ENCODE data around the gene CHAD.

CHAD gene

GRCh38 chr17:50462446-50462845, 6.2 kb downstream of the CHAD start:
- no peak overlapping the region for H3K9ac ChIP-seq (ENCODE audit: low read length)
- no peak for DNase-seq
- peaks cover 4 to 5% of the 10 kb centered on the region in 2 experiments for H3K4me1 ChIP-seq (ENCODE audit: control insufficient read depth in 1 of 2, insufficient read depth in 2 of 2, low read length in 2 of 2)
- H3K4ac ChIP-seq (ENCODE audit: low read depth, low read length): no peak overlapping the region
- no peak overlapping the region for H2AFZ ChIP-seq (ENCODE audit: insufficient read depth, low read length, poor library complexity)
- H4K12ac ChIP-seq (ENCODE audit: low read depth, low read length): no peak overlapping the region
- no peak overlapping the region for H3K14ac ChIP-seq (ENCODE audit: low read length)
- no peak overlapping the region for H3K18ac ChIP-seq (ENCODE audit: low read length)
- H4K8ac ChIP-seq (ENCODE audit: low read depth, low read length): no peak overlapping the region
- no CpG with 5 or more reads among the region's 9 CpGs for WGBS (ENCODE audit: extremely low coverage, insufficient coverage, insufficient read length)
- no peak overlapping the region for H3K23ac ChIP-seq (ENCODE audit: low read length)
- no peak overlapping the region for H2BK12ac ChIP-seq (ENCODE audit: low read length)
- H3K4me2 ChIP-seq (ENCODE audit: low read length): no peak overlapping the region
- H2AK5ac ChIP-seq (ENCODE audit: low read length): no peak overlapping the region
- no peak overlapping the region for H3K27ac ChIP-seq (ENCODE audit: low read depth, low read length)
- no peak overlapping the region for H2BK5ac ChIP-seq (ENCODE audit: low read depth, low read length, poor library complexity)
- H4K91ac ChIP-seq (ENCODE audit: low read depth, low read length): no peak overlapping the region
- H3K9me3 ChIP-seq (ENCODE audit: insufficient read depth, low read depth, low read length): peaks cover 4% of the 10 kb centered on the region
- H2BK120ac ChIP-seq (ENCODE audit: insufficient read depth, low read length, poor library complexity): no peak overlapping the region
- no peak overlapping the region for H3K4me3 ChIP-seq (ENCODE audit: low read depth, low read length)
- no peaks in the 10 kb centered on the region for H3K79me2 ChIP-seq (ENCODE audit: control insufficient read depth, insufficient read depth, low read length, poor library complexity)
- peaks cover 37 to 40% of the 10 kb centered on the region in 2 experiments for H3K36me3 ChIP-seq (ENCODE audit: control insufficient read depth in 1 of 2, insufficient read depth in 2 of 2, low read length in 2 of 2)
- H3K79me1 ChIP-seq (ENCODE audit: low read length): no peaks in the 10 kb centered on the region
- H3K27me3 ChIP-seq (ENCODE audit: insufficient read depth, low read length): no peaks in the 10 kb centered on the region

GRCh38 chr17:50461550-50462132, 7.0 kb downstream of the CHAD start:
- Histone ChIP-seq H3K23ac (ENCODE audit: low read length) (no peak overlapping the region), H4K8ac (ENCODE audit: low read depth, low read length) (no peak overlapping the region), H3K27me3 (ENCODE audit: insufficient read depth, low read length) (no peaks in the 10 kb centered on the region), H2BK5ac (ENCODE audit: low read depth, low read length, poor library complexity) (no peak overlapping the region), H4K12ac (ENCODE audit: low read depth, low read length) (no peak overlapping the region), H2AK5ac (ENCODE audit: low read length) (no peak overlapping the region), H3K9ac (ENCODE audit: low read length) (no peak overlapping the region), H2BK120ac (ENCODE audit: insufficient read depth, low read length, poor library complexity) (no peak overlapping the region), H3K4ac (ENCODE audit: low read depth, low read length) (no peak overlapping the region), H3K27ac (ENCODE audit: low read depth, low read length) (no peak overlapping the region), H3K4me2 (ENCODE audit: low read length) (no peak overlapping the region), H2AFZ (ENCODE audit: insufficient read depth, low read length, poor library complexity) (no peak overlapping the region), H3K4me1 (ENCODE audit: control insufficient read depth in 1 of 2, insufficient read depth in 2 of 2, low read length in 2 of 2) (peaks cover 4 to 5% of the 10 kb centered on the region in 2 experiments), H3K9me3 (ENCODE audit: insufficient read depth, low read depth, low read length) (peaks cover 2% of the 10 kb centered on the region), H3K14ac (ENCODE audit: low read length) (no peak overlapping the region), H4K91ac (ENCODE audit: low read depth, low read length) (no peak overlapping the region), H3K4me3 (ENCODE audit: low read depth, low read length) (no peak overlapping the region), H3K18ac (ENCODE audit: low read length) (no peak overlapping the region), H2BK12ac (ENCODE audit: low read length) (no peak overlapping the region), H3K36me3 (ENCODE audit: control insufficient read depth in 1 of 2, insufficient read depth in 2 of 2, low read length in 2 of 2) (peaks cover 35% of the 10 kb centered on the region in 2 experiments), H3K79me2 (ENCODE audit: control insufficient read depth, insufficient read depth, low read length, poor library complexity) (no peaks in the 10 kb centered on the region), H3K79me1 (ENCODE audit: low read length) (no peaks in the 10 kb centered on the region)
- WGBS (ENCODE audit: extremely low coverage, insufficient coverage, insufficient read length): no CpG with 5 or more reads among the region's 14 CpGs
- DNase-seq: no peak

- DNase-seq: no peak
- no peak overlapping the region for H4K8ac ChIP-seq (ENCODE audit: low read depth, low read length)
- no peak overlapping the region for H4K12ac ChIP-seq (ENCODE audit: low read depth, low read length)
- no peak overlapping the region for H3K18ac ChIP-seq (ENCODE audit: low read length)
- H2AFZ ChIP-seq (ENCODE audit: insufficient read depth, low read length, poor library complexity): no peak overlapping the region
- H3K9ac ChIP-seq (ENCODE audit: low read length): no peak overlapping the region
- no peaks in the 10 kb centered on the region for H3K27me3 ChIP-seq (ENCODE audit: insufficient read depth, low read length)
- H3K4me1 ChIP-seq (ENCODE audit: control insufficient read depth in 1 of 2, insufficient read depth in 2 of 2, low read length in 2 of 2): peaks cover 4 to 5% of the 10 kb centered on the region in 2 experiments
- no peak overlapping the region for H2BK12ac ChIP-seq (ENCODE audit: low read length)
- H3K14ac ChIP-seq (ENCODE audit: low read length): no peak overlapping the region
- H3K79me1 ChIP-seq (ENCODE audit: low read length): no peaks in the 10 kb centered on the region
- H3K23ac ChIP-seq (ENCODE audit: low read length): no peak overlapping the region
- WGBS (ENCODE audit: extremely low coverage, insufficient coverage, insufficient read length): no CpG with 5 or more reads among the region's 9 CpGs
- H2AK5ac ChIP-seq (ENCODE audit: low read length): no peak overlapping the region
- no peak overlapping the region for H3K4ac ChIP-seq (ENCODE audit: low read depth, low read length)
- H3K9me3 ChIP-seq (ENCODE audit: insufficient read depth, low read depth, low read length): peaks cover 2% of the 10 kb centered on the region
- H3K79me2 ChIP-seq (ENCODE audit: control insufficient read depth, insufficient read depth, low read length, poor library complexity): no peaks in the 10 kb centered on the region
- no peak overlapping the region for H2BK120ac ChIP-seq (ENCODE audit: insufficient read depth, low read length, poor library complexity)
- H3K27ac ChIP-seq (ENCODE audit: low read depth, low read length): no peak overlapping the region
- H4K91ac ChIP-seq (ENCODE audit: low read depth, low read length): no peak overlapping the region
- H3K4me3 ChIP-seq (ENCODE audit: low read depth, low read length): no peak overlapping the region
- peaks cover 33% of the 10 kb centered on the region in 2 experiments for H3K36me3 ChIP-seq (ENCODE audit: control insufficient read depth in 1 of 2, insufficient read depth in 2 of 2, low read length in 2 of 2)
- H3K4me2 ChIP-seq (ENCODE audit: low read length): no peak overlapping the region
- H2BK5ac ChIP-seq (ENCODE audit: low read depth, low read length, poor library complexity): no peak overlapping the region
Observed at GRCh38 chr17:50460831-50461526, 7.7 kb downstream of the CHAD start.

- H3K4me1 ChIP-seq (ENCODE audit: control insufficient read depth in 1 of 2, insufficient read depth in 2 of 2, low read length in 2 of 2): peaks cover 4 to 5% of the 10 kb centered on the region in 2 experiments
- DNase-seq: no peak
- H2BK12ac ChIP-seq (ENCODE audit: low read length): no peak overlapping the region
- H3K4me2 ChIP-seq (ENCODE audit: low read length): no peak overlapping the region
- no peak overlapping the region for H3K18ac ChIP-seq (ENCODE audit: low read length)
- no peak overlapping the region for H3K27ac ChIP-seq (ENCODE audit: low read depth, low read length)
- no peak overlapping the region for H2BK5ac ChIP-seq (ENCODE audit: low read depth, low read length, poor library complexity)
- H3K79me1 ChIP-seq (ENCODE audit: low read length): no peaks in the 10 kb centered on the region
- no peak overlapping the region for H2AK5ac ChIP-seq (ENCODE audit: low read length)
- H3K4ac ChIP-seq (ENCODE audit: low read depth, low read length): no peak overlapping the region
- no peaks in the 10 kb centered on the region for H3K27me3 ChIP-seq (ENCODE audit: insufficient read depth, low read length)
- H2BK120ac ChIP-seq (ENCODE audit: insufficient read depth, low read length, poor library complexity): no peak overlapping the region
- no peak overlapping the region for H2AFZ ChIP-seq (ENCODE audit: insufficient read depth, low read length, poor library complexity)
- H4K91ac ChIP-seq (ENCODE audit: low read depth, low read length): no peak overlapping the region
- H3K4me3 ChIP-seq (ENCODE audit: low read depth, low read length): no peak overlapping the region
- WGBS (ENCODE audit: extremely low coverage, insufficient coverage, insufficient read length): no CpG with 5 or more reads among the region's 4 CpGs
- no peak overlapping the region for H3K14ac ChIP-seq (ENCODE audit: low read length)
- H3K23ac ChIP-seq (ENCODE audit: low read length): no peak overlapping the region
- H4K12ac ChIP-seq (ENCODE audit: low read depth, low read length): no peak overlapping the region
- H4K8ac ChIP-seq (ENCODE audit: low read depth, low read length): no peak overlapping the region
- no peak overlapping the region for H3K9ac ChIP-seq (ENCODE audit: low read length)
- peaks cover 34 to 36% of the 10 kb centered on the region in 2 experiments for H3K36me3 ChIP-seq (ENCODE audit: control insufficient read depth in 1 of 2, insufficient read depth in 2 of 2, low read length in 2 of 2)
- H3K79me2 ChIP-seq (ENCODE audit: control insufficient read depth, insufficient read depth, low read length, poor library complexity): no peaks in the 10 kb centered on the region
- H3K9me3 ChIP-seq (ENCODE audit: insufficient read depth, low read depth, low read length): peaks cover 2% of the 10 kb centered on the region
Observed at GRCh38 chr17:50459756-50460155, 8.9 kb downstream of the CHAD start.

All from trophoblast cell (in vitro differentiated cells and primary cell).